AG09309 (cell line): Measurements from ENCODE around the gene PLXNC1.

Experiments used
- DNase-seq: peaks from one replicate; pipeline ENCODE4 v3.0.0-alpha.2; 2010; ENCODE audit warnings: low read depth
- H3K4me3 ChIP-seq: 2 replicates; pipeline ENCODE4 v1.5.1; 2011; ENCODE audit warnings: mild to moderate bottlenecking, low read depth, low read length, moderate library complexity; ENCODE audit not compliant: control insufficient read depth
- TF ChIP-seq, protein P1 (sequence below): IDR thresholded peaks from 2 replicates; pipeline ENCODE4 v1.5.1; 2011; ENCODE audit warnings: mild to moderate bottlenecking, low read depth, low read length, inconsistent platforms; ENCODE audit not compliant: insufficient read depth, control insufficient read depth; ENCODE audit errors: missing control alignments

Gene PLXNC1

DNA sequence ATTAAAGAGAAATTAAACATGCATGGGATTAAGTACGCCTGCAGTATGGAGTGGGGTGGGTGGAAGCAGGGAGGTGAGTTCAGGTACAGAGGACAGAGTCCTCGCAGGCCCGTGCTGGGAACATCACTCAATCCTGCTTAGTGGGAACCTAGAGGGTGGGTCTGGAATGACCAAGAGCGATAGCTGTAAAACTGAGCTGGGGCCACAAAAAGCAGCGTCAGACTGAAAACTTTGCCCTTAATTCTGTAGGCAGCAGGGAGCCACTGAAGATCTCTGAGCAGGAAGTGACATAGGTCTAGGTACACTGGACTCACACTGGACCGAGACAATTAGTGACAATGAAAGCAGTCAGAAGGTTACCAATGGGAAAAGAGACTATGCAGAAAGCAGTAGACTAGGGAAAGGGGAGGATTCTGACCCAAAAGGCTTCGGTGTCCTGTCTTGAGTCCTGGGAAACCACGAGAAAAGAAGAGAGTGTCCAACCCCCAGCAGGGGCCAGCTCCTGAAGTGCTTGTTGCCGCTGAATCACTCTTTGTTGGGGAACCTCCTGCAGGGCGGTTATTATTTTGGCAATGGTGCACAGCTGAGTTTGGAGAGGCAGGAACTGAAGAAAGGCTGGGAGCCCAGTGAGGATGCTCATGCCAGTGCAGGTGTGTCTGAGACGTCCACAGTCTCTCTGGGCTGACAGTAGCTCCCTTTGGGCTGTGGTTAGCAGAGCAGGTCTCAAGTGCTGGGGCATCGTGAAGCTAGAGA, 97.4 kb downstream of the PLXNC1 start:
- DNase-seq = no peak
- H3K4me3 ChIP-seq = no peak overlapping the region
- TF ChIP-seq, protein P1, sequence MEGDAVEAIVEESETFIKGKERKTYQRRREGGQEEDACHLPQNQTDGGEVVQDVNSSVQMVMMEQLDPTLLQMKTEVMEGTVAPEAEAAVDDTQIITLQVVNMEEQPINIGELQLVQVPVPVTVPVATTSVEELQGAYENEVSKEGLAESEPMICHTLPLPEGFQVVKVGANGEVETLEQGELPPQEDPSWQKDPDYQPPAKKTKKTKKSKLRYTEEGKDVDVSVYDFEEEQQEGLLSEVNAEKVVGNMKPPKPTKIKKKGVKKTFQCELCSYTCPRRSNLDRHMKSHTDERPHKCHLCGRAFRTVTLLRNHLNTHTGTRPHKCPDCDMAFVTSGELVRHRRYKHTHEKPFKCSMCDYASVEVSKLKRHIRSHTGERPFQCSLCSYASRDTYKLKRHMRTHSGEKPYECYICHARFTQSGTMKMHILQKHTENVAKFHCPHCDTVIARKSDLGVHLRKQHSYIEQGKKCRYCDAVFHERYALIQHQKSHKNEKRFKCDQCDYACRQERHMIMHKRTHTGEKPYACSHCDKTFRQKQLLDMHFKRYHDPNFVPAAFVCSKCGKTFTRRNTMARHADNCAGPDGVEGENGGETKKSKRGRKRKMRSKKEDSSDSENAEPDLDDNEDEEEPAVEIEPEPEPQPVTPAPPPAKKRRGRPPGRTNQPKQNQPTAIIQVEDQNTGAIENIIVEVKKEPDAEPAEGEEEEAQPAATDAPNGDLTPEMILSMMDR = no peak

GRCh38 chr12:94247246-94247645, 98.9 kb downstream of the PLXNC1 start:
- DNase-seq = no peak
- no peak overlapping the region for H3K4me3 ChIP-seq
- TF ChIP-seq, protein P1 = no peak

- no peak for DNase-seq
- TF ChIP-seq, protein P1 = no peak
- H3K4me3 ChIP-seq = no peak overlapping the region
These were observed 100.2 kb downstream of the PLXNC1 start for GRCh38 chr12:94248582-94248981.

- no peak for DNase-seq
- H3K4me3 ChIP-seq = no peak overlapping the region
- TF ChIP-seq, protein P1 = no peak
These were observed 101.8 kb downstream of the PLXNC1 start for GRCh38 chr12:94250130-94250529.

DNA sequence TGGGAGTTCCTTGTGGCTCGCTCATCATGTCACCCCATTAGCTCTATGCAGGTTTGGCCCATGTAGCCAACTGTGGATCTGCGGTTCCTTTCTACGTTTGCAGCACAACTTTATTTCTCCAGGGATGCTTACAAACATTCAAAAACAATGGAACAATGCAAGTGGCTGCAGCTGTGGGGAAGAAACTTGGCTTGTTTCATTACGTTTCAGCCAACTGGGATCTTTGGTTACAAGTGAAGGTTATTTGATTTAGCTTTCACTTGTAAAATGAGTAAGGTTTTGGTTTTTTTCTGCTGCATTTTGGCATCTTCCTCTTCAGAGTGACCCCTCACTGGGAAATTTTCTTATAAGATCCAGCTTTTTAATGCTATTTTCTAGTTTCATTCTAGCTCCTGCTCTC, 105.9 kb downstream of the PLXNC1 start:
- H3K4me3 ChIP-seq = no peak overlapping the region
- DNase-seq = no peak
- TF ChIP-seq, protein P1 = no peak

GRCh38 chr12:94255006-94255405, 106.6 kb downstream of the PLXNC1 start:
- TF ChIP-seq, protein P1 = no peak
- H3K4me3 ChIP-seq = no peak overlapping the region
- DNase-seq = no peak

DNA sequence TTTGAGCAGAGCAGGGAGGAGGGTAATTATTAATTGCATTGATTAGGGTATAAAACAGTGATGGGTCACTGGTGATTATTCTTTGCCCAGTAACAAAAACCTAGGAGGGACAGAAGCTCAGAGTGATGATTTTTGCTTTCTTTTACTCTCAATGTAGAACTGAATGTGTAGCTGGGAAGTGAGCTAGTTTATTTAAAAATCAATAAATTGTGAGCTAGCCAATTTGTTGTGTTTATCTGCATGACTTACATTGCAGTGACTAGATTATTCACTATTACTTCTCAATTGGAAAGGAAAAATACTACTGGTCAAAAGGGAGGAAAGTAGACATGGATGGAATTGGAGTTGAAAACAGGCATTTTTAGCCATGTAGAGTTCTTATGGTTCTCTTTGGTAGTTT, 107.1 kb downstream of the PLXNC1 start:
- H3K4me3 ChIP-seq = no peak overlapping the region
- no peak for DNase-seq

More for the DNA sequence above, 107.1 kb downstream of the PLXNC1 start:
- TF ChIP-seq, protein P1 = no peak
